SU-DHL-6 (cell line): ENCODE measurements around the gene WWTR1.

Experiments
- H2AFZ ChIP-seq: fragments of 200-600 bp; sonication (generic); 2 replicates; pipeline ENCODE4 v1.6.1; 2014; ENCODE audit warnings: low read depth, mild to moderate bottlenecking, moderate library complexity, mixed read lengths, antibody characterized with exemption, low read length; ENCODE audit not compliant: severe bottlenecking
- H3F3A ChIP-seq: fragments of 200-600 bp; shearing (Covaris generic); 2 replicates; pipeline ENCODE4 v1.6.0; 2016; ENCODE audit warnings: antibody characterized with exemption, mild to moderate bottlenecking; ENCODE audit not compliant: insufficient read depth
- H3K27ac ChIP-seq: fragments of 200-600 bp; sonication (generic); 2 replicates; pipeline ENCODE4 v1.5.1; 2016; ENCODE audit warnings: low read depth, mild to moderate bottlenecking, low read length, moderate library complexity, mixed read lengths
- H3K27me3 ChIP-seq: fragments of 200-600 bp; sonication (generic), shearing (Covaris generic); 2 replicates; pipeline ENCODE4 v1.6.0; 2014; ENCODE audit warnings: mild to moderate bottlenecking, low read length
- H3K36me3 ChIP-seq: fragments of 200-600 bp; sonication (generic); 2 replicates; pipeline ENCODE4 v1.6.1; 2014; ENCODE audit warnings: mild to moderate bottlenecking, low read length, mixed read lengths
- H3K4me2 ChIP-seq: fragments of 300-600, 200-600 bp; shearing (Covaris generic), sonication (generic); 2 replicates; pipeline ENCODE4 v1.6.0; 2014; ENCODE audit warnings: low read length, low read depth, mild to moderate bottlenecking; ENCODE audit not compliant: poor library complexity, severe bottlenecking
- H3K4me3 ChIP-seq: fragments of 200-600 bp; sonication (generic); 2 replicates; pipeline ENCODE4 v1.5.1; 2014; ENCODE audit warnings: antibody characterized with exemption, low read length, mild to moderate bottlenecking, mixed read lengths; ENCODE audit not compliant: insufficient read depth, poor library complexity, severe bottlenecking
- H3K79me2 ChIP-seq: fragments of 200-600 bp; sonication (generic); 2 replicates; pipeline ENCODE4 v1.6.1; 2014; ENCODE audit warnings: mild to moderate bottlenecking, low read length, moderate library complexity; ENCODE audit not compliant: insufficient read depth
- H3K9ac ChIP-seq: fragments of 200-600 bp; sonication (generic); 2 replicates; pipeline ENCODE4 v1.7.0; 2014; ENCODE audit warnings: mild to moderate bottlenecking, low read length
- H3K9me2 ChIP-seq: fragments of 200-600 bp; sonication (generic); replicated peaks from 2 replicates; pipeline ENCODE4 v1.6.1; 2014; ENCODE audit warnings: low read length; ENCODE audit not compliant: insufficient read depth
- H3K9me3 ChIP-seq: fragments of 200-600 bp; sonication (generic); 2 replicates; pipeline ENCODE4 v1.6.1; 2014; ENCODE audit warnings: low read length, mixed read lengths; ENCODE audit not compliant: insufficient read depth
- H4K20me1 ChIP-seq: fragments of 200-600 bp; sonication (generic); 2 replicates; pipeline ENCODE4 v1.6.1; 2014; ENCODE audit warnings: low read depth, mild to moderate bottlenecking, antibody characterized with exemption, low read length, moderate library complexity, mixed read lengths
- EZH2phosphoT487 ChIP-seq: fragments of 200-600 bp; sonication (generic), shearing (Covaris generic); conservative IDR thresholded peaks from 2 replicates; pipeline ENCODE4 v1.6.1; 2018; ENCODE audit warnings: mild to moderate bottlenecking, antibody characterized with exemption, low read length, moderate library complexity, mixed read lengths
- TF ChIP-seq, protein P1 (sequence below): fragments of 200-600 bp; sonication (generic); IDR thresholded peaks from one replicate; pipeline ENCODE4 v1.5.1; 2017; ENCODE audit warnings: antibody characterized with exemption, mild to moderate bottlenecking, low read length, moderate library complexity; ENCODE audit not compliant: insufficient read depth, poor library complexity, severe bottlenecking

WWTR1 gene

GRCh38 chr3:149639093-149639486, 18.7 kb downstream of the WWTR1 start:
- Histone ChIP-seq H3K4me3 (no peak overlapping the region), H3K9ac (no peak overlapping the region), H4K20me1 (no peaks in the 10 kb centered on the region), H3F3A (no peaks in the 10 kb centered on the region), H3K9me2 (no peaks in the 10 kb centered on the region), H2AFZ (no peak overlapping the region), H3K27me3 (no peaks in the 10 kb centered on the region), H3K27ac (no peak overlapping the region), H3K9me3 (no peaks in the 10 kb centered on the region), H3K36me3 (no peaks in the 10 kb centered on the region), H3K4me2 (no peak overlapping the region), H3K79me2 (no peaks in the 10 kb centered on the region)
- TF ChIP-seq EZH2phosphoT487, result no peak

GRCh38 chr3:149638228-149639092, 19.4 kb downstream of the WWTR1 start:
- H3K9ac ChIP-seq, result no peak overlapping the region
- H3K27me3 ChIP-seq, result no peaks in the 10 kb centered on the region
- H3K9me2 ChIP-seq, result no peaks in the 10 kb centered on the region
- H3F3A ChIP-seq, result no peaks in the 10 kb centered on the region
- H2AFZ ChIP-seq, result no peak overlapping the region
- H3K27ac ChIP-seq, result no peak overlapping the region
- no peak overlapping the region for H3K4me3 ChIP-seq
- H4K20me1 ChIP-seq, result no peaks in the 10 kb centered on the region
- TF ChIP-seq EZH2phosphoT487, result no peak
- TF ChIP-seq, protein P1, sequence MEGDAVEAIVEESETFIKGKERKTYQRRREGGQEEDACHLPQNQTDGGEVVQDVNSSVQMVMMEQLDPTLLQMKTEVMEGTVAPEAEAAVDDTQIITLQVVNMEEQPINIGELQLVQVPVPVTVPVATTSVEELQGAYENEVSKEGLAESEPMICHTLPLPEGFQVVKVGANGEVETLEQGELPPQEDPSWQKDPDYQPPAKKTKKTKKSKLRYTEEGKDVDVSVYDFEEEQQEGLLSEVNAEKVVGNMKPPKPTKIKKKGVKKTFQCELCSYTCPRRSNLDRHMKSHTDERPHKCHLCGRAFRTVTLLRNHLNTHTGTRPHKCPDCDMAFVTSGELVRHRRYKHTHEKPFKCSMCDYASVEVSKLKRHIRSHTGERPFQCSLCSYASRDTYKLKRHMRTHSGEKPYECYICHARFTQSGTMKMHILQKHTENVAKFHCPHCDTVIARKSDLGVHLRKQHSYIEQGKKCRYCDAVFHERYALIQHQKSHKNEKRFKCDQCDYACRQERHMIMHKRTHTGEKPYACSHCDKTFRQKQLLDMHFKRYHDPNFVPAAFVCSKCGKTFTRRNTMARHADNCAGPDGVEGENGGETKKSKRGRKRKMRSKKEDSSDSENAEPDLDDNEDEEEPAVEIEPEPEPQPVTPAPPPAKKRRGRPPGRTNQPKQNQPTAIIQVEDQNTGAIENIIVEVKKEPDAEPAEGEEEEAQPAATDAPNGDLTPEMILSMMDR, result no peak
- no peak overlapping the region for H3K4me2 ChIP-seq
- H3K9me3 ChIP-seq, result no peaks in the 10 kb centered on the region
- H3K36me3 ChIP-seq, result no peaks in the 10 kb centered on the region
- H3K79me2 ChIP-seq, result no peaks in the 10 kb centered on the region

- Histone ChIP-seq H3K27ac (no peak overlapping the region), H3K9me3 (no peaks in the 10 kb centered on the region), H3K4me3 (no peak overlapping the region), H3K27me3 (no peaks in the 10 kb centered on the region), H2AFZ (no peak overlapping the region), H3K4me2 (no peak overlapping the region), H3K36me3 (no peaks in the 10 kb centered on the region), H4K20me1 (no peaks in the 10 kb centered on the region), H3K9me2 (no peaks in the 10 kb centered on the region), H3K79me2 (no peaks in the 10 kb centered on the region), H3F3A (no peaks in the 10 kb centered on the region), H3K9ac (no peak overlapping the region)
- TF ChIP-seq, protein P1, result no peak
- TF ChIP-seq EZH2phosphoT487, result no peak
Measured at GRCh38 chr3:149635396-149635795, 22.4 kb downstream of the WWTR1 start.

- TF ChIP-seq, protein P1, result no peak
- TF ChIP-seq EZH2phosphoT487, result no peak
- Histone ChIP-seq H3K36me3 (no peaks in the 10 kb centered on the region), H3K79me2 (no peaks in the 10 kb centered on the region)
Measured at GRCh38 chr3:149634573-149634972, 23.3 kb downstream of the WWTR1 start.

More at GRCh38 chr3:149634573-149634972, 23.3 kb downstream of the WWTR1 start:
- H3F3A ChIP-seq, result no peaks in the 10 kb centered on the region
- no peak overlapping the region for H3K27ac ChIP-seq
- no peaks in the 10 kb centered on the region for H3K9me2 ChIP-seq
- H3K27me3 ChIP-seq, result no peaks in the 10 kb centered on the region
- H3K9ac ChIP-seq, result no peak overlapping the region
- no peak overlapping the region for H3K4me2 ChIP-seq
- H2AFZ ChIP-seq, result no peak overlapping the region
- H3K4me3 ChIP-seq, result no peak overlapping the region
- no peaks in the 10 kb centered on the region for H4K20me1 ChIP-seq
- no peaks in the 10 kb centered on the region for H3K9me3 ChIP-seq
